GM18511 (cell line): Measurements from ENCODE around the gene CDX2.

Experiments used
- ATAC-seq: cut with Tn5 transposase; IDR thresholded peaks from one replicate; pipeline ENCODE4 v1.9.1; 2021; ENCODE audit warnings: mild to moderate bottlenecking, moderate library complexity; ENCODE audit not compliant: unreplicated experiment

The CDX2 gene

DNA sequence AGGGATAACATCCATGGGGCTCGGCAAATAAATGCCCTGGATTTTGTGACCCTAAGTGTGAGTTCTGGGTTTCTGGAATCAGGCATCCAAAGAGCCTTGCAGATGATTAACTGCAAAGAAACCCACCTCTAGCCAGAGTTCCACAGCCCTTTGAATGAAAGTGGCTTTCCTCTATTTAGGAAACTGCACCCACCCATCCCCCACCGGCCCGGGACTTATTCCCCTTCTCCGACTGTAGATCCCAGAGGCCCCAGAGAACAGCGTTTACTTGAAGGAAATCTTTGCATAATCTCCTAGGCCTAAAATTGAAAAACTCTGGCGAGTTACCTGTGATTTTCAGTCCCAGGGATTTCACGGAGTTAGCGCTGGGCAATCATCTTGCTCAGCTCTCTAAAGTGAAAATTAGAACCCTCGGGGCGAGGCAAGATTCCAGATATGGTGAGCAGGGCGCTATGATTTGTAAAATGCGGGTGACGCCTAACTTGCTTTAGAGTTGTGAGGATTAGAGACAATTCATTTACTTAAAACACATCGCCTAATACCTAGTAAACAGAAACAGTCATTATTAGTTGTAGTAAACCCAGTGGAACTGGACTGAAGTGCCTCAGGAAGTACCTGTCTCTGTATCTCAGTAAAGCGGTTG is 10.0 kb upstream of the CDX2 start:
- no peak for ATAC-seq

DNA sequence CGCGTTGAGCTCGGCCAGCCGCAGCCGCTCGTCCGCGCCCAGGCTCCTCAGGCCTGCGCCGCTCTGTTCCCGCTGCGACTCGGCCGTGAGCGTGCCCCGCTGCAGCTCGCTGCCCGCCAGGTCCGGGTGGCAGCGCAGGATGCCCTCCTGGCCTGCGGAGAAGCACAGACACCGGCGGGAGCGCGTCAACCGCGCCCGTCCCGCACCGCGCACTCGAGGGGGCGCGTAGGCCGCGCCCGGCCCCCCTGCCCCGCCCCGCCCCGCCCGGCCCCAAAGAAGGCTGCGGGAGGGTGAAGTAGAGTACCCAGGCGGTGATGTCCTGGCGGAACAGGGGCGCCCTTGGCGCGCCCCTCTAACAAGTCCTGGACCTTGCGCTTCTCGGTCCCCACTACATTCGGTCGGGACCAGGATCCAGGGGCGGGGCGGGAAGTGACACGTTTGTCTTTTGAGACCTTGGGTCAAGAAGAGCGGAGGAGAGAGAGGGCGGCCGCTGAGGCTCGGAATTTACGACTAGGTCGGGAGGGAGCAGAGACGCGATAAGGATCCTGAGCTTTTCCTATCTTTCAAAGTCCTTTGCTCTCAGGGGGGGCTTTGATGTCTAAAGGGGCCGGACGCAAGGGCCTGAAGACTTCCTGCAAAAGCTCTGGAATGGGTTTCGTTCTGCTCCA is 9.3 kb upstream of the CDX2 start:
- ATAC-seq, result no peak

DNA sequence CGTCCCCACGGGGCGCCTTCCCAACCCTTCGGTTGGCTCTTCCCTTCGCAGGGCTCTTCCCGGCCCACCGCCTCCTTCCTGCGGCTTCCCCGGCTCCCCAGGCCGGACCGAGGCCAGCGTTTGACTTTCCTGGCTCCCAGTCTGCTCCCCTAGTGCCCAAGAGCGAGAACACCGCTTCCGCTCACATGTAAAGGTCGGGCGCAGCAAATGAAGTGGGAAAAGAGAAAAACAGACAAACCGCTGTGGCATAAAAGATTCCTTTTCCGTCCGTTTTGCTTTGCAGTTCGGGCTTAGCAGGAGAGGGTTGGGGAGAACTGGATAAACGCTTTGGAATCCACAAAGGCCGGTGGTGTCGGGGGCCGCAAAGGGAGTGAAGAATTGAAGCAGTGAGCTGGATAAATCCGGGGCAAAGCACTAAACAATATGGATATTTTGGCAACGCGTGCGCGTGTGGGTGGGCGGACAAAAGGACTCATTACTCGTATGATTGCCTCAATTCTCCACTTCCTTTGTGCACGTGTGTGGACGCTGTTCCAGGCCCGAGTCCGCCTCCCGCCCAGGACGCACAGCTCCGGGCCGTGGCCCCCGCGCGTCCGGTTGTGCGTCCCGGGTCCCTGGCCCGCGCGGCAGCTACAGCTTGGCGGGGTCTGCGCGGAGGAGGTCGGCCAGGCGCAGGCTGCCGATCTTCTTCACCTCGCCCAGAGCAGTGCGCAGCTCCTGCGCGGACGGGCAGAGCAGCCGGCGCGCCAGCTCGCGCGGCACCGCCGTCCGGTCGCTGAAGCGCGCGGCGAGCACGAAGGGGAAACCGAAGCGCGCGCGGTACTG is 8.6 kb upstream of the CDX2 start:
- no peak for ATAC-seq

DNA sequence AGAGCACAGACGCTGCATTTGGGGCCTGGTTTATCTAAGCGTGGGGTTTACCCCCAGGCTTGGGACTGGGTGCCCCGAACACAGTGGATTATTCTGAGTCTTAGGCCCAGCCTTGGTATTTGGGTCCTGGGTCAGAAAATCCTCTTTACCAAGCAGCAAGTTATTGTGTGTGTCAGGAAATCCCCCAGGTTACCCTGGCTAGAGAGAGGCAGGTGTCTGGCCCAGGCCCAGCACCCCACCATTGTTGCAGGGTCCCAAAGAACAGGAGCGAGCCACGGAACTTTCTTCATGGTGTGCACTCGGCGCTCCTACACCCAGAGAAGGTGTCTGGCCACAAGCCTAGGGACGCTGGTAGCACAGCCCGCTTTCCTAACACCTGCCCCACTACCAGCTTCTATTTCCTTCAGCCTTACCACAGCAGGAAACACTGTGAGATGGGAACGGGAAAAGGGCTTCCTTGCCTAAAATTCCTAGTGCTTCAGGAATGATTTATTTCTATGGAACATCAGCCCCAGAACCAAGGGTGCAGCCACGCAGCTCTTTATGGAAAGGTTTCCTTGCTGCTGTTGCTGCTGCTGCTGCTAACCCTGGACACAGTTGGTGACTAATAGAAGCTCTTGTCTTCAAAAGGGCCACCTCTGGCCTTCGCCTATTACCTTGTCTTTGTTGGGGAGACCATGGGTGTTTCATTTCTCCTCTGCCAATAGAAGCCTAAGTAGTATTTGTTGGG is 7.4 kb upstream of the CDX2 start:
- ATAC-seq, result no peak

- ATAC-seq, result no peak
Measured at GRCh38 chr13:27975564-27976361, 6.6 kb upstream of the CDX2 start.

DNA sequence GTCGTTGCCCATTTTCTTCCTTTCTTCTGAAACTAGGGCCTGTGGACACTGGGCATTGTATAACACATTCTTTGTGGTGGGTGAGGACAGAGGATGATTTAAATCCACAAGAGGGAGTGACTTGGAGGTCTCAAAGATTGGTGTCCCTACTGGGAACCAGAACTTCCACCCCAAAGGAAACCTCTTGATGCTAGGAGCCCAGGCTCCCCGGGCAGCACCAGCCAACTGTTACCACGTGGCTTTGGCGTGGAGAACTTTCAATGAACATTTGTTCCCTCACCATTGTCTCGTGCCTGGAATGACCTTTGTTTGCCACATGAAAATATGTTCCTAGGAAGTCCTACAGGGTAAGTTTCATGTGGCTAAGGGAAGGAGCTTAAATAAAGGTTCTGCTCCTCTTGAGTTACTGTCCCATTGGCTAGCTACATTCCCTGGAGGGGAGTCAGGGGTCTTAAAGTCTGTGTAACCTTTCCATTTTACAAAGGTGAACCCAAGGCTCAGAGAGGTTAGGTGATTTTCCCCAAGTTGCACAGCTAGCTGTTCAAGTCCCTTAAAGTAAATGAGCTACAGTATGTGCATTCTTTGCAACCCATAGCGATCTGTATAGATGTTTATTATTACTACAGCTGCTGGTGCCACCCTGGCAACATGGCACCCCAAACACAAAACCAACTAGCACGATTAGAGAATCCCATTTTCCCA is 5.0 kb upstream of the CDX2 start:
- ATAC-seq, result no peak

DNA sequence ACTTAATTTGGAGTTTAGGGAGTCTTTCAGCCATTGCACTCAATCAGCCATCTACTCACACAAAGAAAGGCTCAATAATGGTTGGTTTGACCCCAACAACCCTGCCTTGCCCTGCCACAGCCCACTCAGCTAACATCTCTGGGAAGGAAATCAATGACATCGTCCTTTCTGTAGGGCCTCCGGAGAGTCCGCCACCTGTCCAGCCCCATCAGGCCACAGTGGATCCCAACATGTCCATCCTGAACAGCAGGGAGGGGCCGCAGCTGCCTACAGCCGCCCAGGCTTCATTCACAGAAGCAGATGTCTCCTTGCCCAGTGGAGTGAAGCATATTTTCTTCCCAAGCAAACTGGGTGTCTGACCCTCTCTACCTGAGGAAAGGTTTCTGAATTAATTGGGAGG is 4.2 kb upstream of the CDX2 start:
- no peak for ATAC-seq

GRCh38 chr13:27972478-27972820 is 3.3 kb upstream of the CDX2 start:
- ATAC-seq, result no peak

- no peak for ATAC-seq
Measured at GRCh38 chr13:27971776-27972477, 2.8 kb upstream of the CDX2 start.

GRCh38 chr13:27971236-27971645 is 2.1 kb upstream of the CDX2 start:
- no peak for ATAC-seq

- ATAC-seq, result no peak
Measured at GRCh38 chr13:27970382-27971235, 1.5 kb upstream of the CDX2 start.

GRCh38 chr13:27969866-27970229 is 733 bp upstream of the CDX2 start:
- no peak for ATAC-seq

DNA sequence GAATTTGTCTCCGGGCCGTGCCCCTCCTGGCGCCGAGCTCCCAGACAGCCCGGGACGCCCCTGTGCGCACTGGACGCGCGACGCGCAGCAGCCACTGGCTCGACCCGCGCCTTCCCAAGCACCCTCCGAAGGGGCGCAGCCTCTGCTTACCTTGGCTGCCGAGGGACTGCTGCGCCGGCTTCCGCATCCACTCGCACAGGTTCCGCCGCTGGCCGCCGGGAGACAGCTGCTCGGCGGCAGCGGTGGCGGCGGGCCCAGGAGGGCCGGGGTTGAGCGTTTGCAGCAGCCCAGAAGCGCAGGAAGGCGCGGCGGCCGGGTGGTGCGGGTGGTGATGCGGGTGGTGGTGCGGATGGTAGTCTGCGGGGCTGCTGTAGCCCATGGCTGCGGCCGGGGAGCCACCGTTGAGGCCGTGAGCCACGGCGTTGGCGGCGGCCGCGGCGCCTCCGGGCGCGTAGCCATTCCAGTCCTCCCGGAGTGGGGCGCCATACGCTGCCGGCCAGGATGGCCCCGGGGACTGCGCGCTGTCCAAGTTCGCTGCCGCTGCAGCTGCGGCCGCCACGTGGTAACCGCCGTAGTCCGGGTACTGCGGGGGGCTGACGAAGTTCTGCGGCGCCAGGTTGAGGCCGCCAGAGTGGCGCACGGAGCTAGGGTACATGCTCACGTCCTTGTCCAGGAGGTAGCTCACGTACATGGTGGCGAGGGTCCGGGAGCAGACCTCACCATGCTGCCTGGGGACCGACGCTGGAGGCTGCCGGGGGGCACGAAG is 616 bp downstream of the CDX2 start:
- no peak for ATAC-seq

DNA sequence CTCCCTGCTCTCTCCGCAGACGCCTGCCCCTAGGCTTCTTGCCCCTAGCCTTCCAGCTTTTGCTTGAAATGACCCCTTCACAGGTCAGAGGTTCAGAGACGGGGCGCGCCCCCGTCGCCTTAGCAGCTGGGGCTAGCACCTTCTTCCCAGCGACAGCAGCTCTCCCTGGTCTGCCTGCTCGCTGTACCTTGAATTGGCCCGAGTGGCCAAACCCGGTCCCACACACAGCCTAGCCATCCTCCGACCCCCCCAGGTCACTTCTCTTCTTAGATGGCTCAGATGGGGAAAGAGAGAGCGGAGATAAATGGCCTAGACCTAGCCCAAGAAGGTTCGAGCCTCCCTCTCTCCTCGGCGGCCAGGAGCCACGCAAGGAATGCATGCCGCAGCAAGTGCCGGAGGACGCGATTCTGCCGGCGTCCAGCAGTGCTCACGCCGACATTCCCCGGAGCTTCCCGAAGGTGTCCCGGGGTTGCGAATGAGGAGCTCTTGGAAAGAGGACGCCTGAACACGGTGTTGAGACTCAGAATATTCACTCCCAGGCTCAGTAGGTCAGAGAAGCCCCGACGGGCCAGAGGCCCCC is 1.3 kb downstream of the CDX2 start:
- no peak for ATAC-seq

DNA sequence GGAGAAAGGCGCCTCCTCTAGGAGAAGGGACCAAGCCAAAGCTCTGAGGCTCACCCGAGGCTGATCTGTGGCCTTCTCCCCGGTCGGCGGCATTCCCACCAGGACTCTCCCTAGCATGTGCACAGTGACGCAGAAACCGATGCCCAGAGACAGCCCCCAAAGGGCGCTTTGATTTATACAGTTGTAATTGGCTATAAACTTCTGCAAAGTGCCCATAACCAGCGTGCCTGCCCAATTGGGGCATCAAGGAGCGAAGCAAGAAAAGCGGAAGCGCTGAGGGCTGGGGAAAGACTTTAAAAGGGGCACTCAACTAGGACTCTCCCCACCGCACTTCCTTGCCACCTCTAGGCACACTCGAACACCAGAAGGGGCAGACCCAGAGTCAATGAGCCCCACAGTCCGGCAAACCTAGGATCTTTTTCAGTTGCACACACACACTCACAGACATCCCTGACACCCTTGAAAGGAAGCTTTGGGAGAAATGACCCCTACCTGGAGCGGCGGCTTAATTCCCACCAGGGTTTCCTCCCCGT is 1.8 kb downstream of the CDX2 start:
- ATAC-seq, result no peak

GRCh38 chr13:27966641-27967202 is 2.4 kb downstream of the CDX2 start:
- ATAC-seq, result no peak
